ENCODE measurements around the gene ESRRG.

The ESRRG gene

DNA sequence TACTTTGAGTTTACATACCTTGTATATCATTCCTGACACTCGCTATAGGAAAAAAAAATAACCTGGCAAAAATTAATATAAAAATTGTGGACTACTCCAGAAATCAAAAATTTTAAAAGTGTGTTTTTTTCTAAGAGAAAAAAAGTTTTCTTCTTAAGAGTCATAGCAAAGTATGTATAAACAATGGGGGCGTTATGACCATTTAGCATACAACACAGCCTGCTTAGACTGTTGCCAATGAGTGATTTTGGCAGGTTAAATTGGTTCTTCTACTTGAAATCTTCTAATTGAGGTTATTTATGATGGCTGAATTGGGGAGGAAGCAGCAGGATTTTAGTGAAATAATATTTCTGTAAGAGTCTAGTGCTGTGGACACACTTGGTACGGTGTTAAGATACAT lies 169.5 kb downstream of the ESRRG start:
- Histone ChIP-seq H3K27ac (no peak overlapping the region), H3K9me3 (no peaks in the 10 kb centered on the region), H3K4me1 (ENCODE audit: control insufficient read depth in 1 of 2, insufficient read depth in 1 of 2, low read depth in 1 of 2, low read length in 1 of 2) (no peaks in the 10 kb centered on the region), H3K27me3 (no peaks in the 10 kb centered on the region), H3K4me3 (ENCODE audit: low read depth in 1 of 2, low read length in 1 of 2) (no peak overlapping the region), H3K36me3 (no peaks in the 10 kb centered on the region)
- no peak for TF ChIP-seq CTCF (IDR thresholded peaks at IDR 0.05)

DNA sequence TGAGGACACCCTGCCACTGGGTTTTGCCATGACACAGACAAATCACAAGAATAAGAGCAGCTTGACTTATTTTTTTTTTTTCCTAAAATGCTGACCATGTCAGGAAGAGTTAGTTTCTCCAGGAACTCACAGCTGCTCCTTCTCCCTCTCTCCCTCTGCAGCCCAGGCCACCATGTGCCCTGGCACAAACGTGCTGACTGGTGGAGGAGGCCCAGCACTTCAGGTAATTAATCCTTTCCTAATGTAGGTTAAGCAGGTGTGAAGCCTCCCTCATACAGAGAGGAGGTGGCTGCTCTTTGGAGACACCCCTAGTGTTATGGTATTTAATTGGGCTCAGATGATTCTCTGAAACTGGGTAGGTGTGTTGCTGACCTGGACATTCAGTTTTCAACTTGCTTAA lies 170.2 kb downstream of the ESRRG start:
- no peaks in the 10 kb centered on the region for H3K36me3 ChIP-seq
- no peak overlapping the region for H3K27ac ChIP-seq
- no peaks in the 10 kb centered on the region for H3K4me1 ChIP-seq (ENCODE audit: control insufficient read depth in 1 of 2, insufficient read depth in 1 of 2, low read depth in 1 of 2, low read length in 1 of 2)
- no peaks in the 10 kb centered on the region for H3K9me3 ChIP-seq
- no peaks in the 10 kb centered on the region for H3K27me3 ChIP-seq
- H3K4me3 ChIP-seq (ENCODE audit: low read depth in 1 of 2, low read length in 1 of 2): no peak overlapping the region
- no peak for TF ChIP-seq CTCF (IDR thresholded peaks at IDR 0.05)

GRCh38 chr1:216549796-216550195 lies 173.4 kb downstream of the ESRRG start:
- no peaks in the 10 kb centered on the region for H3K9me3 ChIP-seq
- TF ChIP-seq CTCF (IDR thresholded peaks at IDR 0.05): no peak
- no peaks in the 10 kb centered on the region for H3K36me3 ChIP-seq
- no peak overlapping the region for H3K27ac ChIP-seq
- H3K27me3 ChIP-seq: no peaks in the 10 kb centered on the region
- no peak overlapping the region for H3K4me3 ChIP-seq (ENCODE audit: low read depth in 1 of 2, low read length in 1 of 2)
- H3K4me1 ChIP-seq (ENCODE audit: control insufficient read depth in 1 of 2, insufficient read depth in 1 of 2, low read depth in 1 of 2, low read length in 1 of 2): no peaks in the 10 kb centered on the region

GRCh38 chr1:216542741-216543140 lies 180.5 kb downstream of the ESRRG start:
- Histone ChIP-seq H3K9me3 (no peaks in the 10 kb centered on the region), H3K4me3 (ENCODE audit: low read depth in 1 of 2, low read length in 1 of 2) (no peak overlapping the region), H3K27ac (no peak overlapping the region), H3K4me1 (ENCODE audit: control insufficient read depth in 1 of 2, insufficient read depth in 1 of 2, low read depth in 1 of 2, low read length in 1 of 2) (no peaks in the 10 kb centered on the region), H3K27me3 (no peaks in the 10 kb centered on the region), H3K36me3 (no peaks in the 10 kb centered on the region)
- TF ChIP-seq CTCF (IDR thresholded peaks at IDR 0.05): no peak

DNA sequence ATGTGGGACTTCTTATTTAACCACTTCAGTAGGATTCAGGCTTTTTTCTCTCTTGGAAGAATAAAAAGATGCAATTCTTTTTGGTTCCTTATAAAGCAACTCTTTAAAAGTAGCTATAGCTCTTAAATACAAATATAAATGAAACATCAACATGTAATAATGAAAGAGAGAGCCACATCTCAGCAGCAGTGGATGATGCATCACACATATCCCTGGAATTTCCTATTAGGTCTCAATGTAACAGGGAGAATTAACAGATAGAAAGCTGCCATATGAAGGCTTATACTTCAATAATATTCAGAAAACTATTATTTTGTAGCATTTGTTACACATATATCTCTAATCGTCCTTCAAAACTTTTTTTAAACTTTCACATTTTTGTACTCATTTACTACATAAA lies 181.0 kb downstream of the ESRRG start:
- H3K9me3 ChIP-seq: no peaks in the 10 kb centered on the region
- no peaks in the 10 kb centered on the region for H3K27me3 ChIP-seq
- no peak overlapping the region for H3K27ac ChIP-seq
- TF ChIP-seq CTCF (IDR thresholded peaks at IDR 0.05): no peak
- no peaks in the 10 kb centered on the region for H3K4me1 ChIP-seq (ENCODE audit: control insufficient read depth in 1 of 2, insufficient read depth in 1 of 2, low read depth in 1 of 2, low read length in 1 of 2)
- no peaks in the 10 kb centered on the region for H3K36me3 ChIP-seq
- no peak overlapping the region for H3K4me3 ChIP-seq (ENCODE audit: low read depth in 1 of 2, low read length in 1 of 2)

- Histone ChIP-seq H3K9me3 (no peaks in the 10 kb centered on the region), H3K4me1 (ENCODE audit: control insufficient read depth in 1 of 2, insufficient read depth in 1 of 2, low read depth in 1 of 2, low read length in 1 of 2) (no peaks in the 10 kb centered on the region), H3K27me3 (no peaks in the 10 kb centered on the region), H3K27ac (no peak overlapping the region), H3K4me3 (ENCODE audit: low read depth in 1 of 2, low read length in 1 of 2) (no peak overlapping the region), H3K36me3 (no peaks in the 10 kb centered on the region)
- no peak for TF ChIP-seq CTCF (IDR thresholded peaks at IDR 0.05)
Measured at GRCh38 chr1:216535751-216536150, 187.5 kb downstream of the ESRRG start.
